ENCODE results near the gene SUN3. TPM values are rescaled to one million over a fixed set of nuclear protein-coding genes. Genes with fewer than 3 reads are reported as not detected.

The SUN3 gene
- total and polyA plus RNA-seq, 9 of the 15 experiments (the other 6 are each of a cell fraction or from before 2014, with no cell fraction given) = 0.04 to 0.06 TPM; not detected in 7

GRCh38 chr7:48016641-48017040 lies 12.3 kb downstream of the SUN3 start:
- ATAC-seq (no peak), FAIRE-seq (no peak), DNase-seq (ENCODE audit: extremely low read depth in 1 of 4, low spot score in 3 of 4) (no peak)
- ChIA-PET CTCF (ENCODE audit: low intra/inter-chr PET ratio) (no interaction called here), POLR2A (no interaction called here)
- H3K4me1 ChIP-seq (replicated peaks in 1 of 2; ENCODE audit: control insufficient read depth in 2 of 2, insufficient read depth in 2 of 2, low read length in 2 of 2) = no peaks in the 10 kb centered on the region
- TF ChIP-seq ZBTB5 (IDR thresholded peaks at IDR 0.05) (no peak), KDM2B (CRISPR knock-in tag; IDR thresholded peaks at IDR 0.05) (no peak), ZNF197 (CRISPR knock-in tag; IDR thresholded peaks at IDR 0.05; ENCODE audit: low read depth) (no peak), TCF15 (CRISPR knock-in tag; IDR thresholded peaks at IDR 0.05) (no peak)
- no peak overlapping the region for H3K27ac ChIP-seq (ENCODE audit: extremely low read depth, low read depth, low read length)
- H4K20me1 ChIP-seq (replicated peaks; ENCODE audit: control insufficient read depth, insufficient read depth, low read length) = no peaks in the 10 kb centered on the region
- intact Hi-C loops (cut with micrococcal nuclease) = no loop called here
- no TSS peak for BruUV-seq (replicated peaks)
- H2AFZ ChIP-seq (ENCODE audit: low read depth, low read length) = no peak overlapping the region
- no peaks in the 10 kb centered on the region for H3K36me3 ChIP-seq (ENCODE audit: control insufficient read depth, insufficient read depth, low read length)
- in situ Hi-C loops (cut with MboI) = no loop called here
- H3K9ac ChIP-seq (ENCODE audit: insufficient read depth in 1 of 2, low read depth in 2 of 2, low read length in 2 of 2) = no peak overlapping the region
- H3K9me1 ChIP-seq (ENCODE audit: control insufficient read depth, insufficient read depth, low read length) = no peaks in the 10 kb centered on the region
- H3K79me2 ChIP-seq (ENCODE audit: control insufficient read depth, insufficient read depth, low read length) = no peaks in the 10 kb centered on the region
- no peak overlapping the region for H3K4me2 ChIP-seq (ENCODE audit: insufficient read depth, low read length)
- H3K9me3 ChIP-seq (replicated peaks; ENCODE audit: control insufficient read depth, insufficient read depth, low read depth, low read length) = no peaks in the 10 kb centered on the region
- no peaks in the 10 kb centered on the region for H3K27me3 ChIP-seq (ENCODE audit: control insufficient read depth in 2 of 2, insufficient read depth in 2 of 2, low read length in 2 of 2)
- no peak overlapping the region for H3K4me3 ChIP-seq

- BruUV-seq (replicated peaks) = no TSS peak
- FAIRE-seq (no peak), ATAC-seq (no peak), DNase-seq (ENCODE audit: extremely low read depth in 1 of 4, low spot score in 3 of 4) (no peak)
- H2AFZ ChIP-seq (ENCODE audit: low read depth, low read length) = no peak overlapping the region
- H3K27me3 ChIP-seq (ENCODE audit: control insufficient read depth in 2 of 2, insufficient read depth in 2 of 2, low read length in 2 of 2) = peaks cover 0 to 11% of the 10 kb centered on the region in 2 experiments; a peak in 1 of 5 replicates
- CTCF ChIA-PET (ENCODE audit: low intra/inter-chr PET ratio) = no interaction called here
- POLR2A ChIA-PET = no interaction called here
- no peaks in the 10 kb centered on the region for H3K36me3 ChIP-seq (ENCODE audit: control insufficient read depth, insufficient read depth, low read length)
- no peak overlapping the region for H3K4me2 ChIP-seq (ENCODE audit: insufficient read depth, low read length)
- no peak overlapping the region for H3K9ac ChIP-seq (ENCODE audit: insufficient read depth in 1 of 2, low read depth in 2 of 2, low read length in 2 of 2)
- H3K4me1 ChIP-seq (replicated peaks in 1 of 2; ENCODE audit: control insufficient read depth in 2 of 2, insufficient read depth in 2 of 2, low read length in 2 of 2) = no peaks in the 10 kb centered on the region
- H3K9me1 ChIP-seq (ENCODE audit: control insufficient read depth, insufficient read depth, low read length) = no peaks in the 10 kb centered on the region
- no peak overlapping the region for H3K27ac ChIP-seq (ENCODE audit: extremely low read depth, low read depth, low read length)
- no peaks in the 10 kb centered on the region for H4K20me1 ChIP-seq (replicated peaks; ENCODE audit: control insufficient read depth, insufficient read depth, low read length)
- no peak overlapping the region for H3K4me3 ChIP-seq
- intact Hi-C loops (cut with micrococcal nuclease) = no loop called here
- no peaks in the 10 kb centered on the region for H3K9me3 ChIP-seq (replicated peaks; ENCODE audit: control insufficient read depth, insufficient read depth, low read depth, low read length)
- no peaks in the 10 kb centered on the region for H3K79me2 ChIP-seq (ENCODE audit: control insufficient read depth, insufficient read depth, low read length)
- in situ Hi-C loops (cut with MboI) = no loop called here
- 0% methylated on average over 3 of the region's 3 CpGs for WGBS (ENCODE audit: insufficient coverage, low coverage, missing lambda C conversion rate)
- TF ChIP-seq ASH1L (IDR thresholded peaks at IDR 0.05; ENCODE audit: borderline replicate concordance, low read depth, partially characterized antibody) (no peak), PHB2 (IDR thresholded peaks at IDR 0.05; ENCODE audit: low read depth) (no peak), PCBP1 (IDR thresholded peaks at IDR 0.05; ENCODE audit: low read depth, low read length, poor library complexity, severe bottlenecking) (no peak), GTF2A2 (tag; IDR thresholded peaks at IDR 0.05) (no peak), HNRNPK (IDR thresholded peaks at IDR 0.05; ENCODE audit: low read depth, low read length, poor library complexity, severe bottlenecking) (no peak), CXXC5 (CRISPR knock-in tag; IDR thresholded peaks at IDR 0.05) (no peak), EZH2 (IDR thresholded peaks at IDR 0.05; ENCODE audit: borderline replicate concordance, low read depth, low read length) (no peak), ZNF449 (CRISPR knock-in tag; IDR thresholded peaks at IDR 0.05) (no peak), HMG20A (CRISPR knock-in tag; conservative IDR thresholded peaks at IDR 0.05) (no peak), ZNF766 (CRISPR knock-in tag; conservative IDR thresholded peaks at IDR 0.05) (no peak), TRIM28 (IDR thresholded peaks at IDR 0.05) (no peak)
Observed at GRCh38 chr7:48011951-48012350, 17.0 kb downstream of the SUN3 start.
